C4-2B (cell line): ENCODE results near the gene OSTN.
A peak's percentile ranks its signal among the peaks of the same experiment; 100 is the strongest.

Experiments used
- H3K27ac ChIP-seq: fragments of 450-650 bp; 2 replicates; pipeline ENCODE4 v1.5.1; 2017
- ZFX ChIP-seq: fragments of 450-650 bp; IDR thresholded peaks from 2 replicates; pipeline ENCODE4 v1.6.1; 2017
- TF ChIP-seq, protein P1 (sequence below): fragments of 450-650 bp; conservative IDR thresholded peaks from 2 replicates; pipeline ENCODE4 v1.5.1; 2017; ENCODE audit warnings: mild to moderate bottlenecking

OSTN gene

DNA sequence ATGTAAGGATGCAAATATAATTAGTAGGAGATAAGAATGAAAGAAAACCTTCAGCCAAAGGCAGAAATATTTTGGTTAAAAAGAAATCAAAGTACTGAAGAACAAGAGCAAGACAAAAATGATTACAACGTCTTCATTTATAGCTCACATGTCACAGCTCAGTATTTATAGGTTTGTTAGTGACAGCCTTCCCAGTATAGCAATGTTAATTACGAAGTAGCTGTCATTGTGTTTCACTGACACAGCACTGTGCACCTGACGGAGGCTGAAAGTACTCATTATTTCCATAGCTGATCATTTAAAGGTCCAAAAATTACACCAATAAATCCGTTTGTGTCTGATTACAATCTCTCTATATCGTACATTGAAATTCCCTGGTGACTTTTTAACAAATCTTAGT, 561 bp upstream of the OSTN start:
- TF ChIP-seq ZFX: no peak
- TF ChIP-seq, protein P1, sequence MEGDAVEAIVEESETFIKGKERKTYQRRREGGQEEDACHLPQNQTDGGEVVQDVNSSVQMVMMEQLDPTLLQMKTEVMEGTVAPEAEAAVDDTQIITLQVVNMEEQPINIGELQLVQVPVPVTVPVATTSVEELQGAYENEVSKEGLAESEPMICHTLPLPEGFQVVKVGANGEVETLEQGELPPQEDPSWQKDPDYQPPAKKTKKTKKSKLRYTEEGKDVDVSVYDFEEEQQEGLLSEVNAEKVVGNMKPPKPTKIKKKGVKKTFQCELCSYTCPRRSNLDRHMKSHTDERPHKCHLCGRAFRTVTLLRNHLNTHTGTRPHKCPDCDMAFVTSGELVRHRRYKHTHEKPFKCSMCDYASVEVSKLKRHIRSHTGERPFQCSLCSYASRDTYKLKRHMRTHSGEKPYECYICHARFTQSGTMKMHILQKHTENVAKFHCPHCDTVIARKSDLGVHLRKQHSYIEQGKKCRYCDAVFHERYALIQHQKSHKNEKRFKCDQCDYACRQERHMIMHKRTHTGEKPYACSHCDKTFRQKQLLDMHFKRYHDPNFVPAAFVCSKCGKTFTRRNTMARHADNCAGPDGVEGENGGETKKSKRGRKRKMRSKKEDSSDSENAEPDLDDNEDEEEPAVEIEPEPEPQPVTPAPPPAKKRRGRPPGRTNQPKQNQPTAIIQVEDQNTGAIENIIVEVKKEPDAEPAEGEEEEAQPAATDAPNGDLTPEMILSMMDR: no peak
- no peak overlapping the region for H3K27ac ChIP-seq

DNA sequence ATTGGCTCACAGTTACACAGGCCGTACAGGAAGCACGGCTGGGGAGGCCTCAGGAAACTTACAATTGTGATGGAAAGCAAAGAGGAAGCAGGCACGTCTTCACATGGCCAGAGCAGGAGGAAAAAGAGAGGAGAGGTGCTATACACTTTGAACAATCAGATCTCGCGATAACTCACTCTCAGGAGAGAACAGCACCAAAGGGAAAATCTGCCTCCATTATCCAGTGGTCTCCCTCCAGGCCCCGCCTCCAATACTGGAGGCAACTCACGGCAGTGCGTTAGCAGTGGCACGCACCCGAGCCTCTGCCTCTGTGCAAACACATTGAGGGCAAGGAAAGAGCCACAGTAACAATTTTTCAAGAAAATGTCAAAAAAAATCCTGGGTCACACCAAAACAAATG, 11.0 kb downstream of the OSTN start:
- TF ChIP-seq, protein P1: no peak
- TF ChIP-seq ZFX: no peak
- no peak overlapping the region for H3K27ac ChIP-seq

DNA sequence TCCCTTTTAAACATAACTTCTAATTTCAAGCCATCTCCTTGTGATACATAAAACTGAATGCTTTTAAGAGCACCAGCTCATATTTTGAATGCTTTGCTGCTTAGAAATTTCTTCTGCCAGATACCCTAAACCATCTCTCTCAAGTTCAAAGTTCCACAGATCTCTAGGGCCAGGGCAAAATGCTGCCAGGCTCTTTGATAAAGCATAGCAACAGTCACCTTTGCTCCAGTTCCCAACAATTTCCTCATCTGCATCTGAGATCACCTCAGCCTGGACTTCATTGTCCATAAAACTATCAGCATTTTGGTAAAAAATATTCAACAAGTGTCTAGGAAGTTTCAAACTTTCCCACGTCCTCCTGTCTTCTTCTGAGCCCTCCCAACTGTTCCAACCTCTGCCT, 17.5 kb downstream of the OSTN start:
- TF ChIP-seq ZFX: no peak
- TF ChIP-seq, protein P1: no peak
- H3K27ac ChIP-seq: no peak overlapping the region

DNA sequence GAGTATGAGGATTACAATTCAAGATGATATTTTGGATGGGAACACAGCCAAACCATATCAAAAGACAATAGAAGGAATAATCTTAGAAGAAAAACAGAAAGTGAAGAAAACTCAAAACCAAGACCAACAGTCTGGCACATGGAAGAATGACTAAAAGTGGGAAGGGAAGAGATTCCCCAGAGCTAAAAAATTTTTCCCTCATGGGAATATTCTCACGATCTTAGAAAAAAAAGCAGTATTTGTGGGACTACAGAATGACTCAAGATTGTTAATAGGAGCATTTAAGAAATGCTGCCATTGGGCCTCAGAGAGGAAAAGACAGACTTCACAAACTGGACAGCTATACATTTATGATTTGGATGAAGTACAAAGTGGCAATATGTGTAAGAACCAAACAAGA, 18.3 kb downstream of the OSTN start:
- no peak overlapping the region for H3K27ac ChIP-seq

DNA sequence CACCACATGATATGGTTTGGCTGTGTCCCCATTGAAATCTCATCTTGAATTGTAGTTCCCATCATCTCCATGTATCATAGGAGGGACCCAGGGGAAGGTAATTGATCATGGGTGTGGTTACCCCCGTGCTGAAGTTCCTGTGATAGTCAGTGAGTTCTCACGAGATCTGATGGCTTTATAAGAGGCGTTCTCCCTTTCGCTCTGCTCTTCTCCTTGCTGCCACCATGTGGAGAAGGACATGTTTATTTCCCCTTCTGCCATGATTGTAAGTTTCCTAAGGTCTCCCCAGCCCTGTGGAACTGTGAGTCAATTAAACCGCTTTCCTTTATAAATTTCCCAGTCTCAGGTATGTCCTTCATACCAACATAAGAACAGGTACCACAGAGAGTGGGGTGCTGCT, 21.9 kb downstream of the OSTN start:
- TF ChIP-seq ZFX: no peak
- TF ChIP-seq, protein P1: peak; percentile 48
- no peak overlapping the region for H3K27ac ChIP-seq

More for the DNA sequence above, 18.3 kb downstream of the OSTN start:
- TF ChIP-seq, protein P1: no peak
- no peak for TF ChIP-seq ZFX

DNA sequence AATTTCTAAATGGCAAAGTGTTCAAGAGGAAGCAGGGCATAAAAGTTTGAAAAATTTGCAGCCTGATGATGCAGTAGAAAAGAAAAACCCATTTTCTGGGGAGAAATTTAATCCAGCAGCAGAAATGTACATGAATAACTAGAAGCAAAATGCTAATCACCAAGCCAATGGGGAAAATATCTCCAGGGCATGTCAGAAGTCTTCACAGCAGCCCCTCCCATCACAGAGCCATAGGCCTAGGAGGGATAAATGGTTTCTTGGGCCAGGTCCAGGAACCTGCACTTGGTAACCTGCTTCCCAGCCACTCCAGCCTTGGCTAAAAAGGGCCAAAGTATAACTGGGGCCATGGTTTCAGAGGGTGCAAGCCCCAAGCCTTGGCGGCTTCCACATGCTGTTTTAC, 22.6 kb downstream of the OSTN start:
- no peak overlapping the region for H3K27ac ChIP-seq
- TF ChIP-seq ZFX: no peak
- TF ChIP-seq, protein P1: no peak

DNA sequence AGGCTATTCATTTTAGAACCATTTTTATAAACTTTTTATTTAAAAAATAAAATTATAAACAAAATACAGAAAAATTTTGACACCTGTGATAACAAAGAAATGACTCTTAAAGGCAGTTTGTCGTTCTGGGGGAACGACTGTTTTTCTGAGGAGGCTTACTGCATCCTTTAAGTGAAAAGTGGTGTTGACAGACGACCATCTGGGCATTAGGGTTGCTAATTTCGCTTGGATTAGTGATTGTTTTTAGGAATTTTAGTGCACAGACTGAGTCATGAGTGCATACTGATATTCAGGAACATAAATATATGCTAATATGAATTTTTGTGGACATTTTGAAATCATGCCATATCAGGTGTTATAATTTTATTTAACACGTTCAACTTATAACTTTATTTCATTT, 28.5 kb downstream of the OSTN start:
- TF ChIP-seq ZFX: no peak
- TF ChIP-seq, protein P1: no peak

More for the DNA sequence above, 28.5 kb downstream of the OSTN start:
- no peak overlapping the region for H3K27ac ChIP-seq
